ENCODE data around the gene AFF3.

DNA sequence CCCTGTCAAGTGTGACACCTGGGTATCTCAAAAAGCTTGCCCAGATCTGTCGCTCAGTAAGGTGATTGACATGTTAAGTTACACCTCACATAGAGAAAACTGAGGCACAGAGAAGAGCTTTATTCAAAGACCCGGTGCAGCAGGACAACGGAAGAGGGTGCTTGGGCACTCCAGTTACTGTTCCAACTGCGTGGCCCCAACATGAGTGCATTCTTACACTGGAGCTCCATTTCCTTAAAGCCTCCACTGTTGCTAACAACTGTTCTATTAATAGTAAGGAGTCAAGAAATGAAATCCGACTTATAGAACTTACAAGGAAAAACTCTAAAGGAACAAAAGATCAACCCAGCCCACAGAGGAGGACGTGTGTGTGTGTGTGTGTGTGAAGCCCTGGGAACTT is 597.8 kb downstream of the AFF3 start:
- TF ChIP-seq, protein P1, sequence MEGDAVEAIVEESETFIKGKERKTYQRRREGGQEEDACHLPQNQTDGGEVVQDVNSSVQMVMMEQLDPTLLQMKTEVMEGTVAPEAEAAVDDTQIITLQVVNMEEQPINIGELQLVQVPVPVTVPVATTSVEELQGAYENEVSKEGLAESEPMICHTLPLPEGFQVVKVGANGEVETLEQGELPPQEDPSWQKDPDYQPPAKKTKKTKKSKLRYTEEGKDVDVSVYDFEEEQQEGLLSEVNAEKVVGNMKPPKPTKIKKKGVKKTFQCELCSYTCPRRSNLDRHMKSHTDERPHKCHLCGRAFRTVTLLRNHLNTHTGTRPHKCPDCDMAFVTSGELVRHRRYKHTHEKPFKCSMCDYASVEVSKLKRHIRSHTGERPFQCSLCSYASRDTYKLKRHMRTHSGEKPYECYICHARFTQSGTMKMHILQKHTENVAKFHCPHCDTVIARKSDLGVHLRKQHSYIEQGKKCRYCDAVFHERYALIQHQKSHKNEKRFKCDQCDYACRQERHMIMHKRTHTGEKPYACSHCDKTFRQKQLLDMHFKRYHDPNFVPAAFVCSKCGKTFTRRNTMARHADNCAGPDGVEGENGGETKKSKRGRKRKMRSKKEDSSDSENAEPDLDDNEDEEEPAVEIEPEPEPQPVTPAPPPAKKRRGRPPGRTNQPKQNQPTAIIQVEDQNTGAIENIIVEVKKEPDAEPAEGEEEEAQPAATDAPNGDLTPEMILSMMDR (conservative IDR thresholded peaks at IDR 0.05; ENCODE audit: low read depth, low read length) = no peak
- TF ChIP-seq RCOR1 (IDR thresholded peaks at IDR 0.05; ENCODE audit: insufficient replicate concordance, low read length) (no peak), CHD1 (IDR thresholded peaks at IDR 0.05; ENCODE audit: low read depth, low read length) (no peak), MXI1 (IDR thresholded peaks at IDR 0.05; ENCODE audit: borderline replicate concordance, low read depth, low read length) (no peak)

Measured in IMR-90 (cell line).